Stimulated activated naive CD8-positive, alpha-beta T cell treated with anti-CD3 and anti-CD28 coated beads, Interleukin-15, amount 100 ng/mL, for 72 hours (primary cell): ENCODE data around the gene ADIRF.
"Not testable (repeated sequence)": the region's sequence is repeated elsewhere in the genome, so short reads cannot be mapped to it uniquely, and the experiment has no call there.

Experiments used
- ATAC-seq: fragments of 150-1000 bp; cut with Tn5 transposase; 2 replicates; pipeline ENCODE4 v1.10.0; 2021; ENCODE audit warnings: mild to moderate bottlenecking, moderate library complexity
- DNase-seq, 2 donors: peaks; one replicate each; pipeline ENCODE4 v3.0.0; 2021 to 2022
- H3K27ac Mint-ChIP-seq, 2 donors: one replicate each; pipeline ENCODE4 v1.8.0; 2022; ENCODE audit warnings: mild to moderate bottlenecking in 2 of 2, mixed read lengths in 2 of 2, moderate library complexity in 2 of 2
- H3K27me3 Mint-ChIP-seq: one replicate; pipeline ENCODE4 v1.8.0; 2022; ENCODE audit warnings: mixed read lengths
- H3K4me1 Mint-ChIP-seq: one replicate; pipeline ENCODE4 v1.8.0; 2022; ENCODE audit warnings: mild to moderate bottlenecking, mixed read lengths
- H3K4me3 Mint-ChIP-seq, 2 donors: one replicate each; pipeline ENCODE4 v1.8.0; 2022; ENCODE audit warnings: mild to moderate bottlenecking in 2 of 2, mixed read lengths in 2 of 2, moderate library complexity in 1 of 2
- H3K9me3 Mint-ChIP-seq, 2 donors: one replicate each; pipeline ENCODE4 v1.8.0; 2022; ENCODE audit warnings: mixed read lengths in 2 of 2

ADIRF gene

DNA sequence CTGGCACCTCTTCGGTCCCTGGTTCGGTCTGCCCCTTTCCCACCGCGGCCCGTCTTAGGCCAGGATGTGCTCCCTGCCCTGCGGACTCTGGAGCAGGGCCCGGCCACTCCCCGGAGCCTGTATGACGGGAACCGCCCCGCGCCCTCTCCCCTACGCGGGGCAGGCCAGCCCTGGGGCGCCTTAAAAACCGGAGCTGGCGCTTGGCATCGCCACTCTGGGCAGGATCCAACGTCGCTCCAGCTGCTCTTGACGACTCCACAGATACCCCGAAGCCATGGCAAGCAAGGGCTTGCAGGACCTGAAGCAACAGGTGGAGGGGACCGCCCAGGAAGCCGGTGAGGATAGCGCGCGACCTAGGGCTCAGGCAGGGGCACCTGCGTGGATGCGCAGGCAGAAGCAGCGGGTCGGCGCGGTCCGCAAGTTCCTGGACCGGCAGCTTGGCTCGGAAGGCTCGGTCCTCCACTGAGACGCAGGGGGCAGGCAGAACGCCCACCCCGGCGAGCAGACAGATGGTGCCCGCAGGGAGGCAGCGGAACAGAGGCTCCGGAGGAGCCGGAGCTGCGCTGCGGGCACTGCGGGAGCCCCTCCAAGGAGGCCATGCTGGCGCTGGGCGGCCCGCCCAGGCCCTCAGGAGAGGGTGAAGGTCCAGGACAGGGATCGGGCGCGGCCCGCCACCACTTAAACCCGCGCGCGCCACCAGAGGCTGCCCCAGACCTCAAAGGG lies at the start of gene ADIRF:
TSS of gene ADIRF (plus strand) at position 212 of the 723 bp plus-strand sequence. CDS start at position 275, 63 bp downstream.
- Mint-ChIP-seq H3K27ac (no peak within 1 kb of the TSS), H3K4me3 (peak within 1 kb of the TSS in 1 of 2 donors; percentile 62)

DNA sequence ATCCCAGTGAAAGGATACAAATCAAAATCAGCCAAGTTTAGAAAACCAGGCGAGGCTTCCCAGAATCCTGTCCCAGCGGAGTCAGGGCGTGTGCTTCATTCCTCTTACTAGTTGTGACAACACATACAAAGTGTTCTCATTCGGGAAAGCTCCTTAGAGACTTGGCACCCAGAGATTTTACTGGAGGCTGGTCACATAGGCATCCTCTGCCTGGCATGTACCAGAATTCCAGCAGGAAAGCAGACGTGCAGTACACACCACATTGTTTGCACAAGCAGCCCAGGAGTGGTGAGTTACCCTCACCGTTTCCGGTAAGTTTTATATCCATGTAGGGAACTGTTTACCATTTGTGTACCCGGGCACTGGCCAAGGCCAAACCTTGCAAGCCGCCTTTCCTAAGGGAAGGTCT lies 45.7 kb upstream of the ADIRF start:
- H3K4me1 Mint-ChIP-seq = no peaks in the 10 kb centered on the region
- no peak for ATAC-seq
- no peak overlapping the region for H3K27ac Mint-ChIP-seq

More for the DNA sequence above, at the start of gene ADIRF:
- DNase-seq (no peak), ATAC-seq (no peak)
- H3K27me3 Mint-ChIP-seq = peaks cover 20% of the 10 kb centered on the region
- H3K9me3 Mint-ChIP-seq = no peaks in the 10 kb centered on the region
- H3K4me1 Mint-ChIP-seq = peaks cover 74% of the 10 kb centered on the region

DNA sequence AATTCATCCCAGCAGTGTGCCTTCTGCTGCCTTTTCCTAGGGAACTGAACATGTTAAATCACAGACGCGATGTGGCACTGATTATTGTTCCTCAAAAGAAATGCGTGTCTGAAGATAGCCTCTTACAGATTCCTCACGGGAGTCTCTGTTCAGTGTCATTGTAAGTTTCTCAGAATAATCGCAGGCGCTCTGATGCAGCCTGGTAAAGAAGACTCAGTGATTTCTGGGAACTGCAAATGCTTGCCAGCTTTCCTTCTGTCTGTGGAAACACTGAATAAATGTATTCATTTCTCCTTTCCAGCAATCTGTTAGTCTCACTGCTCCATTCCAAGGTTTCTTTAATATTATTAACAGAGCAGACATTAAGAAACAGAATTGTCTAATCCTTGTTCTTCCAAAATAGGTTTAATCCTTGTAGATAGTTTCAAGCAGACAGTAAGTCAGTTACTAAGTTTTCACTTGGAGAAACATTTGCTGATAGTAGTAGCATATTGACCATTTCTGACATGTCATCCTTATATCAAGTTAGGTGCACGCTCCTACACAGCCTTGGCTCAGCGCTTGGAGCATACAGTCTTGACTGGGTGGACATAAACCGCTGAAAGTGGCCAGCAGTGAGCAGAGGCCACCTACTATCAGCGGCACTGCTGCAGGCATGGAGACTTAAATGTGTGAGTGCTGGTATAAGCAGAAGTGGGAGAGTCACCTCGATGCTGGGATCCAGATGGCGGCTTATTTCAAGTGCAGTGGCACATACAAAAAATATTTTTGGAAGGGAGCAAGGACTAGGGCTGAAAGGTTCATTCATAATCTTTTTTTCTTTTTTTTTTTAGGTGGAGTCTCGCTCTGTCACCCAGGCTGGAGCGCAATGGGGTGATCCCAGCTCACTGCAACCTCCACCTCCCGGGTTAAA lies 38.6 kb upstream of the ADIRF start:
- ATAC-seq = no peak
- H3K27ac Mint-ChIP-seq = no peak overlapping the region
- no peak for DNase-seq
- peaks cover 10% of the 10 kb centered on the region for H3K4me1 Mint-ChIP-seq
- H3K27me3 Mint-ChIP-seq = no peaks in the 10 kb centered on the region
- H3K9me3 Mint-ChIP-seq = no peaks in the 10 kb centered on the region
- H3K4me3 Mint-ChIP-seq = no peak overlapping the region

More for the DNA sequence above, 45.7 kb upstream of the ADIRF start:
- DNase-seq = no peak
- no peaks in the 10 kb centered on the region for H3K9me3 Mint-ChIP-seq
- no peaks in the 10 kb centered on the region for H3K27me3 Mint-ChIP-seq
- H3K4me3 Mint-ChIP-seq = no peak overlapping the region

GRCh38 chr10:86931872-86932271 lies 36.4 kb upstream of the ADIRF start:
- no peaks in the 10 kb centered on the region for H3K27me3 Mint-ChIP-seq
- H3K9me3 Mint-ChIP-seq = no peaks in the 10 kb centered on the region
- DNase-seq (no peak), ATAC-seq (no peak)
- no peak overlapping the region for H3K4me3 Mint-ChIP-seq
- no peak overlapping the region for H3K27ac Mint-ChIP-seq
- H3K4me1 Mint-ChIP-seq = peaks cover 10% of the 10 kb centered on the region

DNA sequence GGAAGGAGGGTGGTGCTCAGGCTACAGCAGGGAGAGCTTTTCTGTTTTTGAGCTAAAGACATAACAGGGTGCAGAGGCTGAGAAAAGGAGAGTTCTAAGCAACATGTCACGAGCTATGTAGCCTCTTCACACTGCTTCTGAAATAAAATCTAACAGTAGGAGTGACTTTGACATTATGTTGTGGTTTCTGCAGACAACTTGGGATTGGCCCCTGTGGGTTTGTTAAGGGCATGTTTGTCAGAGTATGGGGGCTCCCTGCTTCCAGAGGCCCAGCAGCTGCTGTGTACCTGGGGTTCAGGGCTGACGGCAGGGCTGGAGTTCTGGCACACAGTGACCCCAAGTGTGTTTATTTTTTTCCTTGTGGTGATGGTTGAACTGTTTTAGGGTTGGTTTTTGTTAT lies 35.6 kb upstream of the ADIRF start:
- Mint-ChIP-seq H3K27me3 (no peaks in the 10 kb centered on the region), H3K4me3 (no peak overlapping the region), H3K27ac (no peak overlapping the region), H3K9me3 (no peaks in the 10 kb centered on the region), H3K4me1 (peaks cover 10% of the 10 kb centered on the region)
- ATAC-seq = no peak
- DNase-seq = no peak

DNA sequence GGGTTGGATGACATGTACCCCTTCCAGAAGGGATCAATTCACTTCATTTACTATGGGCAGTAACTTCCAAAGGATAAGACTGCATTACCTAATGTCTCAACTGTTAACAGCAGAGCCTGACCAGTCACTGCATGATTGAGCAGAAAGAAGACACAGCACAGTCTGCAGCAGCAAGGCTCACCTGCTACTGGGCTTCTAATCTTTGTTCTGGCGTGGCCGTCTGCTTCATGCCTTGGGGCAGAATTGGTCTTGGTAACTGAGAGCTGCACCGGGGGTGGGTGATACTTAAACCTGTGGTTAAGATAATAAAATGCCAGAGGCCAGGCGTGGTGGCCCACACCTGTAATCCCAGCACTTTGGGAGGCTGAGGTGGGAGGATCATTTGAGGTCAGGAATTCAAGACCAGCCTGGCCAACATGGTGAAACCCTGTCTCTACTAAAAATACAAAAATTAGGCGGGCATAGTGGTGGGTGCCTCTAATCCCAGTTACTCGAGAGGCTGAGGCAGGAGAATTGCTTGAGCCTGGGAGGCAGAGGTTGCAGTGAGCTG lies 34.0 kb upstream of the ADIRF start:
- not testable (repeated sequence) for H3K4me3 Mint-ChIP-seq, DNase-seq, H3K9me3 Mint-ChIP-seq, ATAC-seq, H3K27ac Mint-ChIP-seq, H3K27me3 Mint-ChIP-seq
- peaks cover 10% of the 10 kb centered on the region for H3K4me1 Mint-ChIP-seq

GRCh38 chr10:86936661-86937501 lies 31.4 kb upstream of the ADIRF start:
- no peak for DNase-seq
- Mint-ChIP-seq H3K4me3 (no peak overlapping the region), H3K4me1 (peaks cover 15% of the 10 kb centered on the region)

GRCh38 chr10:86937502-86938154 lies 30.7 kb upstream of the ADIRF start:
- ATAC-seq (no peak), DNase-seq (no peak)
- no peaks in the 10 kb centered on the region for H3K9me3 Mint-ChIP-seq
- H3K27me3 Mint-ChIP-seq = no peaks in the 10 kb centered on the region
- no peak overlapping the region for H3K27ac Mint-ChIP-seq
- no peak overlapping the region for H3K4me3 Mint-ChIP-seq
- peaks cover 11% of the 10 kb centered on the region for H3K4me1 Mint-ChIP-seq

More at GRCh38 chr10:86936661-86937501, 31.4 kb upstream of the ADIRF start:
- no peak for ATAC-seq
- Mint-ChIP-seq H3K27me3 (no peaks in the 10 kb centered on the region), H3K27ac (no peak overlapping the region), H3K9me3 (no peaks in the 10 kb centered on the region)

DNA sequence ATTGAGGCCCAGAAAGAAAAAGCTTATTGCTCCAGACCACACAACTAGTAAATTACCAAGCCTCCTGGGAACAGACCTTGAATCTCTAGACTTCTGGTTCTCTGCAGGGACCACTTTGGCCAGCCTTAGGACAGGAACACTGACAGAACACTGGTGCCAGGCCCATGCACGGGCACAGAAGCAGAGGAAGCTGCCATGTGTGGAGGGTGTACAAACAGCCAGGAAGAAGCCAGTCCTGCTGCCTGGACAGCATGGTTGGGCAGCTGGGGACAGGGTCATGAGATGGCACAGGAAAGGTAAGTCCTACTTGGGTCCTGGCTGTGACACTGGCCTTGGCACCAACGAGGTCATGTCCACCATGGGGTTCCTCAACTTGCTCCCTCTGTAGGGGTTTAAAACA lies 30.0 kb upstream of the ADIRF start:
- Mint-ChIP-seq H3K27me3 (no peaks in the 10 kb centered on the region), H3K27ac (no peak overlapping the region), H3K9me3 (no peaks in the 10 kb centered on the region), H3K4me1 (peaks cover 5% of the 10 kb centered on the region), H3K4me3 (no peak overlapping the region)
- DNase-seq (no peak), ATAC-seq (no peak)

DNA sequence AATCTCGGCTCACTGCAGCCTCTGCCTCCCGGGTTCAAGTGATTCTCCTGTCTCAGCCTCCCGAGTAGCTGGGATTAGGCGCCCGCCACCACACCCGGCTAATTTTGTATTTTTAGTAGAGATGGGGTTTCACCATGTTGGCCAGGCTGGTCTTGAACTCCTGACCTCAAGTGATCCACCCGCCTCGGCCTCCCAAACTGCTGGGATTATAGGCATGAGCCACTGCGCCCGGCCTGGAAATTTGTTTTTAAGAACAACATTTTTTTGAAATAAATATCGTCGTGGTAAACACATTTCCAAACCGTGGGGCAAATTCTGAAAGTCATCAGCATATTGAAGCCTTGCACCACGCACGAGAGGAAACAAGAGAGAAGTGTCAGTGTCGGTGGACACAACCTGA lies 28.2 kb upstream of the ADIRF start:
- DNase-seq, ATAC-seq, H3K27me3 Mint-ChIP-seq, H3K9me3 Mint-ChIP-seq, H3K4me1 Mint-ChIP-seq: not testable (repeated sequence)
- H3K4me3 Mint-ChIP-seq = peak overlapping the region; percentile 6 to 10
- H3K27ac Mint-ChIP-seq = peak overlapping the region in 1 of 2 donors; percentile 80

DNA sequence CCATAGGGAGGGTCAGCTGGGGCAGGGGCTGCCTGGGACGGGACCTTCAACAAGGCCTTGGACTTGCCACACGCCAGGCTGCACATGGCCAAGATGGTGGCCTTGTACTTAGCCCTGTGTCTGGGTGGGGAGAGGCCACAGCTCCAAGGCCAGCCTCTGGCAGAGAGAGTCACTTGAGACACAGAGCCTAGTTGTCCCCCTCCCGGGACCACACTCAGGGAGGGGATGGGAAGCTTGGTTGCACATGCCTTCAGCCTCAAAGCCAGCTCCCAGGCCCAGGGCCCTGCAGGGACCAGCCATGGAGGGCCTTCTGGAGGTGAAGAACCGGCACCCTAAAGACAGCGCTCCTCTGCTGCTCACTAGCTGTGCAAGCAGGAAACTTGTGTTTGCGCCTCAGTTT lies 27.6 kb upstream of the ADIRF start:
- DNase-seq = no peak
- no peaks in the 10 kb centered on the region for H3K27me3 Mint-ChIP-seq
- ATAC-seq = no peak
- H3K9me3 Mint-ChIP-seq = no peaks in the 10 kb centered on the region
- H3K4me1 Mint-ChIP-seq = peaks cover 5% of the 10 kb centered on the region
- H3K27ac Mint-ChIP-seq = no peak overlapping the region
- no peak overlapping the region for H3K4me3 Mint-ChIP-seq

DNA sequence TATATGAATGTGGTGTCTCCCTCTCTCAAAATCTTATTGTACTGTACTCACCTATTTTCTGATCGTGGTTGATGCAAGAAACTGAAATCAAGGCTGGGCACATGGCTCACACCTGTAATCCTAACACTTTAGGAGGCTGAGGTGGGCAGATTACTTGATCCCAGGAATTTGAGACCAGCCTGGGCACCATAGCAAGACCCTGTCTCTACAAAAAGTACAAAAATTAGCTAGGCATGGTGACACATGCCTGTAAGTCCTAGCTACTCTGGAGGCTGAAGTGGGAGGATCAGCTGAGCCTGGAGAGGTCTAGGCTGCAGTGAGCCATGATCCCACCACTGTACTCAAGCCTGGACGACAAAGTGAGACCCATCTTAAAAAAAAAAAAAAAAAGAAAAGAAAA lies 26.9 kb upstream of the ADIRF start:
- ATAC-seq (no peak), DNase-seq (no peak)
- H3K27ac Mint-ChIP-seq = no peak overlapping the region

GRCh38 chr10:86941991-86942421 lies 26.3 kb upstream of the ADIRF start:
- DNase-seq = no peak
- no peaks in the 10 kb centered on the region for H3K9me3 Mint-ChIP-seq
- no peak overlapping the region for H3K4me3 Mint-ChIP-seq
- H3K27ac Mint-ChIP-seq = no peak overlapping the region
- no peak for ATAC-seq
- H3K4me1 Mint-ChIP-seq = peaks cover 5% of the 10 kb centered on the region
- H3K27me3 Mint-ChIP-seq = no peaks in the 10 kb centered on the region

More for the DNA sequence above, 26.9 kb upstream of the ADIRF start:
- Mint-ChIP-seq H3K4me1 (peaks cover 5% of the 10 kb centered on the region), H3K9me3 (no peaks in the 10 kb centered on the region), H3K27me3 (no peaks in the 10 kb centered on the region), H3K4me3 (no peak overlapping the region)

- no peak overlapping the region for H3K4me3 Mint-ChIP-seq
- no peaks in the 10 kb centered on the region for H3K9me3 Mint-ChIP-seq
- no peak overlapping the region for H3K27ac Mint-ChIP-seq
- ATAC-seq (no peak), DNase-seq (no peak)
- H3K27me3 Mint-ChIP-seq = no peaks in the 10 kb centered on the region
- H3K4me1 Mint-ChIP-seq = peaks cover 5% of the 10 kb centered on the region
These were observed 25.6 kb upstream of the ADIRF start for GRCh38 chr10:86942441-86943315.
